Measurements from ENCODE around the gene CD48.

CD48 gene

DNA sequence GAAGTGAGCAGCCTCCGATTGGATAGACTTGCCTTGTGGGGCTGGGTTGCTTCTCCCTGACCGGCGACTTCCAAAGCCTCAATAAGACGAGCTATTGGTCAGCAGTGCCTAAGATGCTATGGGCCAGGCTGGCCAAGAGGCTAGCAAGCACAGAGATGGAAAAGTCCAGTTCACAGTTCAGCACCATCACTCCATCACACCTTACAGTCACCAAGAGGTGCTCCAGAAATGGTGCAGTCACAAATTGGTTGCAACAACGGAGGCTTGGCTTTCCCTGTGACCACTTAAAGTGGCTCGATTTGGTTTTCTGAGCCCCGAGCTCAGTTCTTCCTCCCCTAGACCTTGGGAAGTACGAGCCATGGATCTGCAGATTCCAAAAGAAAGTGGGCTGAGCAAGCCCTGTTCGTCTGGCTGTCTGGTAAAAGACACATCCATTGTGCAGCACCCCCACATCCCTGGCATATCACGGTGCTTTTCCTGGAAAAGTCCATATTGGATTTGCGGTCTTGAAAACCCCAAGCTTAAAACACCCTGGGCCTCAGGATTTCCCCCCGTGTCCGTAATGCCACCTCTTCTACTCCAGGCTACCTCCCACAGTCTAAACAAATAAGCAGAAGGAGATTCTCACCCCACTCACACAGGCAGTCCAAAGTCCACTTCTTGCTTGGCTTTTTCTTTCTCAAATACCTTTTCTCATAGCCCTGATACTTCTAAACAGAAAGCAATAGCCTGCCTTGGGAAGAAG is 66.1 kb downstream of the CD48 start:
- TF ChIP-seq POLR2AphosphoS5 (IDR thresholded peaks at IDR 0.05; ENCODE audit: low read depth, low read length) (peak; percentile 59; the same call in 1 of the 2 replicates), TAF1 (IDR thresholded peaks at IDR 0.05; ENCODE audit: borderline replicate concordance, low read depth, low read length) (no peak), POLR2A (IDR thresholded peaks at IDR 0.05; ENCODE audit: low read depth, low read length) (peak; percentile 33)
- DNase-seq (ENCODE audit: insufficient read length) (no peak), FAIRE-seq (no peak)

- DNase-seq (ENCODE audit: insufficient read length) (no peak), FAIRE-seq (peak; percentile 53)
- TF ChIP-seq POLR2A (IDR thresholded peaks at IDR 0.05; ENCODE audit: low read depth, low read length) (peak; percentile 57), TAF1 (IDR thresholded peaks at IDR 0.05; ENCODE audit: borderline replicate concordance, low read depth, low read length) (no peak)
These were observed 67.2 kb downstream of the CD48 start for GRCh38 chr1:160644399-160644798.

GRCh38 chr1:160643138-160643537 is 68.5 kb downstream of the CD48 start:
- FAIRE-seq = peak; percentile 85
- peak; percentile 47; the same call in 1 of the 2 replicates for TF ChIP-seq POLR2A (IDR thresholded peaks at IDR 0.05; ENCODE audit: low read depth, low read length)
- peak; percentile 62; the same call in 1 of the 2 replicates for TF ChIP-seq POLR2AphosphoS5 (IDR thresholded peaks at IDR 0.05; ENCODE audit: low read depth, low read length)
- no peak for TF ChIP-seq TAF1 (IDR thresholded peaks at IDR 0.05; ENCODE audit: borderline replicate concordance, low read depth, low read length)
- DNase-seq (ENCODE audit: insufficient read length) = no peak

GRCh38 chr1:160642281-160642644 is 69.4 kb downstream of the CD48 start:
- peak; percentile 86 for FAIRE-seq
- no peak for TF ChIP-seq TAF1 (IDR thresholded peaks at IDR 0.05; ENCODE audit: borderline replicate concordance, low read depth, low read length)
- peak; percentile 21; the same call in 1 of the 2 replicates for TF ChIP-seq POLR2A (IDR thresholded peaks at IDR 0.05; ENCODE audit: low read depth, low read length)
- TF ChIP-seq POLR2AphosphoS5 (IDR thresholded peaks at IDR 0.05; ENCODE audit: low read depth, low read length) = peak; percentile 18; the same call in 1 of the 2 replicates
- DNase-seq (ENCODE audit: insufficient read length) = no peak

DNA sequence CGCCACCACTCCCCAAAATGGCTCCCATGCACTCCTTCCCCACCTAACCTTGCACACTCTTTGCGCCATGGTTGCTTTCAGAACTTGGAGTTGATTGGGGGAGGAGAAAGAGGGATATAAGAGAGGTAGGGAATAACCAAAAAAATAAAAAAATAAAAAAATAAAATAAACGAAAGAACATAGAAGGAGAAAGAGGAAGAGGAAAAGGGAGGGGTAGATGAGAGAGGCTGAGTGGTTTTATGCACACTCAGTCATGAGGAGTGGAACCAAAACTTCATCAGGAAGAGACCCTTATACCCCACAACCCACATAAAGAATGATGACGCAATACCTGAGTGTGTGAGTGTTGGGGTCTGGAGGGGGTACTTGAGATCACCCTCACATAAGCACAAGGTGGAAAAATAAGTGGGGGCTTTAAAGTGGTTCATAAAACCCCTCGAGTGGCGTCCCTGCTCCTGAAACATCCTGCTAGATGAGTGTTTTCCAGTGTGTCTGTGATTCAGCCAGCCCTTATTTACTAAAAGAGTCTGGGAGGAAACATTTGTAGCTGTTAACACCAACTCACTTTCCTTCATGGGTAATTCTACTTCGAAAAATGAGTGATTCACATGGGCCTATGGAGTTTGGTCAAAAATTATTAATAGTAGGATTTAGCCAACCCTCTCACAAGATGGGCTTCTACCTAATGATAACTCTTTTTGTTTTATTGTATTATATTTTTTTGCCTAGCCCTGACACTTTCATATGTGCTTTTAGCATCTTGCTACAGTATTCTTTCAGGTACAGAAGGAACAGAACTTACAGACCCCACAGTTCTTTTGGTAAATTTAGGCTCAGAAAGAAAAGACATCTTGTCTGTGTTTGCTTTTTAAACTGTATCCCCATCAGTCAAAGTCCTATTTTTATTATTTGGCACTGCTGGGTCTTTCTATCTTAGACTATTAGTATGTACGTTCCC is 70.0 kb downstream of the CD48 start:
- TF ChIP-seq POLR2A (IDR thresholded peaks at IDR 0.05; ENCODE audit: low read depth, low read length) = peak; percentile 74
- TF ChIP-seq TAF1 (IDR thresholded peaks at IDR 0.05; ENCODE audit: borderline replicate concordance, low read depth, low read length) = no peak
- TF ChIP-seq POLR2AphosphoS5 (IDR thresholded peaks at IDR 0.05; ENCODE audit: low read depth, low read length) = peak; percentile 82
- no peak for DNase-seq (ENCODE audit: insufficient read length)
- peak; percentile 94 for FAIRE-seq

DNA sequence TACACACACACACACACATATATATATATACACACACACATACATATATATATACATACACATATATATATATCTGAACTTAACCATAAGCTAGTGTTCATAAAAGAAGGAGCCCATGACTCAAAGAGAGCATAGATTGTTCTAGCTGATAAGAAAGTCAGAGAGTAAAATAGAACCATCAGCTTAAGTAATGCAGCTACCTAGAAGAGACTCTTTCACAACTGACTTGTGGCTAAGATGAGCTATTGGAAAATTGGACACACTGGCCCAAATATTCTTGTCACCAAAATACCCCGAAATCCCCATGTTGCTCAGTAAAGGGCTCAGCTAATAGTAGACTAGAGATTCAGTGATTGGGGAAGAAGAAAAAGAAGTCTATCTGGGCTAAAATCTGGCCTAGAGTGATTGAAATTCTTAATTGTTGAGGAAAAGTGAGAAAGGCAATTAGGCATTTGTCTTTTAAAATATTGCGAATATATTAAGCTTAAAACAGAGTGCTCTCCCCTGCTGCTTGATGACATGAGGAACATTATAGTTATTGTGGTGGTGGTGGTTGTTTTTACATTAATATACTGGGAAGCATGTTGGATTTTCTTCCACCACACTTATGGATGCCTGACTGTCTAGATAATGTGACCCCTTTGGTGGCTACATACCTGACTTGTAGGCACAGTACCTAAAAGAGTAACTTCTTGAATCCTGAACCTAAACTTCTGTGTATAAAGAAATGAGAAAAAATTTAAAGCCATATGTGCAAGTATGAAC is 71.1 kb downstream of the CD48 start:
- no peak for DNase-seq (ENCODE audit: insufficient read length)

GRCh38 chr1:160639652-160640051 is 72.0 kb downstream of the CD48 start:
- FAIRE-seq (peak; percentile 86), DNase-seq (ENCODE audit: insufficient read length) (no peak)
- TF ChIP-seq POLR2AphosphoS5 (IDR thresholded peaks at IDR 0.05; ENCODE audit: low read depth, low read length) = no peak
- TF ChIP-seq POLR2A (IDR thresholded peaks at IDR 0.05; ENCODE audit: low read depth, low read length) = peak; percentile 17; the same call in 1 of the 2 replicates

More for the DNA sequence above, 71.1 kb downstream of the CD48 start:
- TF ChIP-seq POLR2A (IDR thresholded peaks at IDR 0.05; ENCODE audit: low read depth, low read length) = peak; percentile 56; the same call in 1 of the 2 replicates
- TF ChIP-seq TAF1 (IDR thresholded peaks at IDR 0.05; ENCODE audit: borderline replicate concordance, low read depth, low read length) = no peak
- peak; percentile 30; the same call in 1 of the 2 replicates for TF ChIP-seq POLR2AphosphoS5 (IDR thresholded peaks at IDR 0.05; ENCODE audit: low read depth, low read length)
- FAIRE-seq = peak; percentile 82

- TF ChIP-seq POLR2A (IDR thresholded peaks at IDR 0.05; ENCODE audit: low read depth, low read length) = peak; percentile 45; the same call in 1 of the 2 replicates
- TF ChIP-seq TAF1 (IDR thresholded peaks at IDR 0.05; ENCODE audit: borderline replicate concordance, low read depth, low read length) = no peak
- 0 out of 2 replicates have a peak, but pooled peaks have one; percentile 52 for TF ChIP-seq POLR2AphosphoS5 (IDR thresholded peaks at IDR 0.05; ENCODE audit: low read depth, low read length)
- FAIRE-seq = peak; percentile 84
- DNase-seq (ENCODE audit: insufficient read length) = no peak
These were observed 72.7 kb downstream of the CD48 start for GRCh38 chr1:160638926-160639325.

GRCh38 chr1:160638540-160638857 is 73.1 kb downstream of the CD48 start:
- FAIRE-seq = no peak
- TF ChIP-seq POLR2A (IDR thresholded peaks at IDR 0.05; ENCODE audit: low read depth, low read length) = peak; percentile 36; the same call in 1 of the 2 replicates
- TF ChIP-seq POLR2AphosphoS5 (IDR thresholded peaks at IDR 0.05; ENCODE audit: low read depth, low read length) = 0 out of 2 replicates have a peak, but pooled peaks have one; percentile 14
- TF ChIP-seq TAF1 (IDR thresholded peaks at IDR 0.05; ENCODE audit: borderline replicate concordance, low read depth, low read length) = no peak
- DNase-seq (ENCODE audit: insufficient read length) = no peak

GRCh38 chr1:160637821-160638539 is 73.6 kb downstream of the CD48 start:
- DNase-seq (ENCODE audit: insufficient read length) (no peak), FAIRE-seq (peak; percentile 85)
- no peak for TF ChIP-seq TAF1 (IDR thresholded peaks at IDR 0.05; ENCODE audit: borderline replicate concordance, low read depth, low read length)
- 0 out of 2 replicates have a peak, but pooled peaks have one; percentile 1 for TF ChIP-seq POLR2AphosphoS5 (IDR thresholded peaks at IDR 0.05; ENCODE audit: low read depth, low read length)
- no peak; the same call in 1 of the 2 replicates for TF ChIP-seq POLR2A (IDR thresholded peaks at IDR 0.05; ENCODE audit: low read depth, low read length)
